Ovary (tissue), 9 donors: ENCODE measurements around the gene ZMIZ1. TPM values are rescaled to one million over a fixed set of nuclear protein-coding genes. Genes with fewer than 3 reads are reported as not detected.

ENCODE experiments used
- DNase-seq, 5 donors: peaks; one replicate each; pipeline ENCODE4 v3.0.0-alpha.2; 2019 to 2020
- H3K27ac ChIP-seq, 2 donors: fragments of 200-600 bp; one replicate each; pipeline versions ENCODE4 v1.5.1 to v1.8.0; 2019 to 2022
- H3K27me3 ChIP-seq: fragments of 200-600 bp; one replicate; pipeline ENCODE4 v1.8.0; 2022
- H3K36me3 ChIP-seq: fragments of 200-600 bp; sonication (generic); one replicate; pipeline ENCODE4 v1.5.1; 2019
- H3K4me1 ChIP-seq: one replicate; pipeline ENCODE4 v1.8.1; 2013; ENCODE audit warnings: mild to moderate bottlenecking, moderate library complexity; ENCODE audit not compliant: insufficient read depth
- H3K4me3 ChIP-seq: fragments of 200-600 bp; sonication (generic); one replicate; pipeline ENCODE4 v1.5.1; 2017
- H3K9me3 ChIP-seq, 2 donors: fragments of 200-600 bp in 1 of 2; sonication (generic) in 1 of 2; one replicate each; pipeline versions ENCODE4 v1.5.1 to v1.8.1; 2013 to 2019; ENCODE audit warnings: mild to moderate bottlenecking in 1 of 2, moderate library complexity in 1 of 2
- CTCF ChIP-seq, 3 donors: fragments of 450-650 bp in 2 of 3; fragments of 200-600 bp in 1 of 3; IDR thresholded peaks; one replicate each; pipeline versions ENCODE4 v1.5.1 to v1.8.0; 2016 to 2022; ENCODE audit warnings: antibody characterized with exemption in 3 of 3, mild to moderate bottlenecking in 1 of 3
- EP300 ChIP-seq: sonication (generic); formaldehyde crosslinking; IDR thresholded peaks from one replicate; pipeline ENCODE4 v1.6.1; 2017; ENCODE audit warnings: antibody characterized with exemption
- POLR2A ChIP-seq: fragments of 450-650 bp; IDR thresholded peaks from one replicate; pipeline ENCODE4 v1.6.1; 2017; ENCODE audit warnings: antibody characterized with exemption, mild to moderate bottlenecking, moderate library complexity
- WGBS, 3 donors: extraction: QIAGEN DNeasy Blood & Tissue Kit in 1 of 3; methylation state at CpG; one replicate each; pipeline versions ENCODE4 v1.1.5 to v1.1.7; 2013 to 2017; 5-methylcytosine and 5-hydroxymethylcytosine counted together
- intact Hi-C, 4 donors: fragments of 100-400 bp; cut with DNase I; formaldehyde crosslinking; loops; one replicate each; pipeline versions ENCODE4 v1.11.0 to v1.15.1; 2022 to 2023
- polyA plus RNA-seq, 2 donors: library from polyadenylated mRNA; stranded (reverse); fragments of 200-250 nt in 1 of 2; fragments of 350-450 nt in 1 of 2; fragmentation: Illumina TruSeq in 1 of 2; extraction: RNeasy Lipid Tissue Mini Kit (QIAGEN cat#74804) in 1 of 2; gene quantifications; one replicate each; pipeline ENCODE4 v1.2.3, GENCODE V29; 2013 to 2014
- total RNA-seq, 7 donors: library from RNA; depleted of rRNA in 2 of 7; stranded (reverse); fragments of >200 nt in 2 of 7; fragmentation: NEBNext Ultra II Directional in 3 of 7; extraction: Animal tissue kit (Norgen Biotek cat#: 25700) in 3 of 7; gene quantifications; one replicate each; pipeline versions ENCODE4 v1.1.0 to v1.2.4, GENCODE V29; 2016 to 2023
- donor health status: DM: no; HTN: no; CAD: no; lungs with moderate emphysema.
- donor health status: DM: no; HTN: no; CAD: no.
- donor health status: Bipolar disorder and iron deficiency.
- donor health status: DM: yes; HTN: yes; CAD: no.
- donor health status: DM: no; HTN: no; CAD: no.
- donor health status: DM: yes; HTN: yes; CAD: no.

The ZMIZ1 gene
- total and polyA plus RNA-seq, 9 donors = 30.3 to 117 (median 69.1) TPM

- H3K27me3 ChIP-seq = no peaks in the 10 kb centered on the region
- no peaks in the 10 kb centered on the region for H3K36me3 ChIP-seq
- no peak overlapping the region for H3K4me3 ChIP-seq
- no peak for DNase-seq
- 92 to 94% (median 94%) methylated on average over 11 of the region's 11 CpGs for WGBS, 3 donors
- TF ChIP-seq EP300 (no peak), CTCF (IDR thresholded peaks at IDR 0.05) (no peak), POLR2A (no peak)
- H3K9me3 ChIP-seq = no peaks in the 10 kb centered on the region
- intact Hi-C loops = no loop called here
- H3K27ac ChIP-seq = no peak overlapping the region
- peaks cover 7% of the 10 kb centered on the region for H3K4me1 ChIP-seq
Measured at GRCh38 chr10:79353726-79354125, 285.0 kb downstream of the ZMIZ1 start.

- no peak overlapping the region for H3K27ac ChIP-seq
- intact Hi-C loops = no loop called here
- peaks cover 3% of the 10 kb centered on the region for H3K4me1 ChIP-seq
- WGBS, 3 donors = 55 to 68% (median 67%) methylated on average over 3 of the region's 3 CpGs
- H3K4me3 ChIP-seq = no peak overlapping the region
- DNase-seq = no peak
- H3K36me3 ChIP-seq = no peaks in the 10 kb centered on the region
- no peaks in the 10 kb centered on the region for H3K27me3 ChIP-seq
- H3K9me3 ChIP-seq = no peaks in the 10 kb centered on the region
- TF ChIP-seq EP300 (no peak), POLR2A (no peak), CTCF (IDR thresholded peaks at IDR 0.05) (no peak)
Measured at GRCh38 chr10:79354141-79354540, 285.4 kb downstream of the ZMIZ1 start.

GRCh38 chr10:79354615-79355014 lies 285.8 kb downstream of the ZMIZ1 start:
- Histone ChIP-seq H3K27ac (no peak overlapping the region), H3K4me1 (no peaks in the 10 kb centered on the region), H3K9me3 (no peaks in the 10 kb centered on the region), H3K27me3 (no peaks in the 10 kb centered on the region), H3K4me3 (no peak overlapping the region), H3K36me3 (no peaks in the 10 kb centered on the region)
- TF ChIP-seq EP300 = no peak
- no peak for TF ChIP-seq CTCF (IDR thresholded peaks at IDR 0.05)
- TF ChIP-seq POLR2A = no peak
- DNase-seq = no peak
- intact Hi-C loops = no loop called here
- WGBS, 3 donors = 91 to 93% (median 92%) methylated on average over 6 of the region's 6 CpGs

GRCh38 chr10:79355420-79356017 lies 286.8 kb downstream of the ZMIZ1 start:
- Histone ChIP-seq H3K27ac (no peak overlapping the region), H3K4me1 (no peaks in the 10 kb centered on the region), H3K36me3 (no peaks in the 10 kb centered on the region), H3K27me3 (no peaks in the 10 kb centered on the region), H3K9me3 (no peaks in the 10 kb centered on the region), H3K4me3 (no peak overlapping the region)
- TF ChIP-seq CTCF (IDR thresholded peaks at IDR 0.05) (no peak), POLR2A (no peak), EP300 (no peak)
- WGBS, 3 donors = 80 to 90% (median 89%) methylated on average over 6 of the region's 6 CpGs
- DNase-seq = no peak
- intact Hi-C loops = no loop called here
